Measurements from ENCODE around the gene SOX13.

SOX13 gene

GRCh38 chr1:204154568-204155255 lies 81.8 kb downstream of the SOX13 start:
- DNase-seq, result peak; percentile 84

- DNase-seq, result no peak
Measured at GRCh38 chr1:204155881-204156280, 83.0 kb downstream of the SOX13 start.

- no peak for DNase-seq
Measured at GRCh38 chr1:204157962-204158361, 85.0 kb downstream of the SOX13 start.

GRCh38 chr1:204161609-204162493 lies 88.9 kb downstream of the SOX13 start:
- DNase-seq, result no peak

- DNase-seq, result peak; percentile 93
Measured at GRCh38 chr1:204162494-204163074, 89.7 kb downstream of the SOX13 start.

- DNase-seq, result no peak
Measured at GRCh38 chr1:204166219-204166618, 93.3 kb downstream of the SOX13 start, which contains the start of gene REN. Gene REN (minus strand): TSS chr1:204166337. CDS start chr1:204166293, 44 bp downstream.

GRCh38 chr1:204167730-204168129 lies 94.8 kb downstream of the SOX13 start:
- DNase-seq, result no peak

GRCh38 chr1:204169858-204170257 lies 96.9 kb downstream of the SOX13 start:
- peak; percentile 45 for DNase-seq

- DNase-seq, result no peak
Measured at GRCh38 chr1:204170494-204171155, 97.7 kb downstream of the SOX13 start.

- DNase-seq, result peak; percentile 53
Measured at GRCh38 chr1:204171751-204172178, 98.8 kb downstream of the SOX13 start.

GRCh38 chr1:204172404-204173029 lies 99.6 kb downstream of the SOX13 start:
- no peak for DNase-seq

GRCh38 chr1:204174958-204175357 lies 102.0 kb downstream of the SOX13 start:
- DNase-seq, result no peak

- no peak for DNase-seq
Measured at GRCh38 chr1:204176049-204176448, 103.1 kb downstream of the SOX13 start.

GRCh38 chr1:204177133-204177532 lies 104.2 kb downstream of the SOX13 start:
- peak; percentile 39 for DNase-seq

All from DMS53 (cell line).